ENCODE data around the gene ZGPAT.
"Not testable (repeated sequence)": the region's sequence is repeated elsewhere in the genome, so short reads cannot be mapped to it uniquely, and the experiment has no call there.

ZGPAT gene

DNA sequence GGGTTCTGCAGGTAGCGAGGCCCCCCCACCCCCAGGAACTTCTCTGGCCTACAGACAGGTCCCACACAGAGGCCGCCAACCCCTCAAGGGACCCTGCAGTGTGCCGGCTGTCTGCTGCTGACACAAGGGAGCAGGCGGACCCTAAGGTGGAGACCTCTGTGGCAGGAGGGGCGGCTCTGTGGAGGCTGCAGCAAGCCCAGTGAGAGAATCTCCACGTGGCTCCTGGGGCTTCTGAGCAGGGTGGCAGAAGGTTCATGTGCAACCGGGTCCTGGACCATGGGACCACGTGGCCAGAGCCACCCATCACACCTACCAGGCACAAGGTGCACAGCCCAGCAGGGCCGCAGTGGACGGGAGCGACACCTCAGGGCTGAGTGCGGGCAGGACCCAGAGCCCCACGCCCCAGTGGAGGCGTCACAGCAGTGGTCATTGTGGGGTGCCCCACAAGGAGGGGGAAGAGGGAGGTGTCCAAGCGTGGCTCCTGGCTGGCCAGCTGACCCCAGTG lies 4.3 kb upstream of the ZGPAT start:
- no peak for DNase-seq (ENCODE audit: low read depth)

DNA sequence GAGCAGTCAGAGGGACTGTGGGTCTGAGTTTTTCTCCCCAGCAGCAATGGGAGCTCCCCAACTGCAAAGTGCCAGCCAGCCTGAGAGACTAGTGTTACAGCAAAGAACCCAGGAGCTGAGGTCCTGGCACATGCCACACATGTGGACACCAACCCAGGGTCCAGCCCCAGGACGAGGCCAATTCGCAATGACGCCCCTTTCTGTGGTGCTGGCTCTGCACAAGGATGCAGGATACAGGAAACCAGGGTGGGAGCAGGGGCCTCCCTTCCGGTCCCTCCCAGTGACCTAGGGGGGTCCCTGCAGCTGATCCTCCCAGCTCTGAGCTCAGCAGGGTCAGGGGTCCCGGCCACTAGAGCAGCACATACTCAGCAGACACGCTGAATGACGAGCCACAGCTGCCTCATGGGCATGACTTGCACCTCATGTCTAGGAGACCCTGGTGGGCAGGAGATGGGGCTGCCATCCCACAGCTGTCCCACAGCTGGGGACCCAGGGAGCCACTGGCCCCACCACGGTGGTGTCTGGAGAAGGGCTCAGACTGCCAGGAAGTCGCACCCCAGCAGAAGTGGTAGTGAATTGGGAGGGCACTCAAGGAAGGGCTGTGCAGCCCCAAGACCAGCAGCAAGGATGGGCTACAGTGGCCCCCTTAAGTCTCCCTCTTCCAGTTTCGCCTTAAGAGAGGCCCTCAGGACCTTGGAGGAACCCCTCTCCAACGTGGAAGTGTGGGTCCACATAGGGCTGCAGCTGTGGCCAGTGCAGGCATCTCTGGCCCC lies 3.7 kb upstream of the ZGPAT start:
- no peak for DNase-seq (ENCODE audit: low read depth)

GRCh38 chr20:63704749-63705117 lies 3.1 kb upstream of the ZGPAT start:
- DNase-seq (ENCODE audit: low read depth): no peak

DNA sequence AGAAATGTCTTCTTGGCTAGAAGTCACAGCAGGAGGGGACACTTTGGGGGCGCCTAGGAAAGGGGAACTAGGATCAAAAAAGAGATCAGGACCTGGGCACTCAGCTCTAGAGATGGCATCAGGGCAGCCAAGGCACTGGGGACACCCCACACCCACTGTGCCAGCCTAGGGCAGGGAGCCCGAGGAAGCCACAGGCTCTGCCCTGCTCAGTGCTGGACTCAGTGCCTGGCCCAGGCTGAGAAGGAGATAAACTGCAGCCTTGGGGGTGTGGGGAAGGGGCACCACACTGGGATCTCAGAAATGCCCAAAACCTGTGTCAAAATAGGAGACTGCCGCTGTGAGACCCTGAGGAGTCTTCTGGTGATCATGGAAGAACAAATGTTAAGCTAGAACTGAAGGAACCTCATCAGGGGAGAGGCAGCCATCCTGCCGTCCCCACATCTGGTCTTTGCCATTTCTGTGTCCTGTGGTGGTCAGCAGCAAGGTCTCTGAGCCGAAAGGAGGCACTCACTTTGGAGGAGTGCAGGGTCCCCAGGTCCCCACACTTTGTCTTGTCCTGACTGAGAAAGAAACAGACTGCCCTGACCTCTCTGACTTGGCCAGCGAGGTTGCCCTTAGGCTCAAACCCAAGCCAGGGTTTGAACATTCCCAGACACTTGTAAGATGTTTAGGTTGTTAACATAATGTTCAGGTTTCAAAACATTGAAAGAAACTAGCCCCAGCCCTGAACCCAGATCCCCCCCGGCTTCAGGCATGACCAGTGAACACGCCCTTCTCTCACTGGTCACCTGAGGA lies 2.4 kb upstream of the ZGPAT start:
- DNase-seq (ENCODE audit: low read depth): no peak

GRCh38 chr20:63706027-63706695 lies 1.7 kb upstream of the ZGPAT start:
- DNase-seq (ENCODE audit: low read depth): no peak

DNA sequence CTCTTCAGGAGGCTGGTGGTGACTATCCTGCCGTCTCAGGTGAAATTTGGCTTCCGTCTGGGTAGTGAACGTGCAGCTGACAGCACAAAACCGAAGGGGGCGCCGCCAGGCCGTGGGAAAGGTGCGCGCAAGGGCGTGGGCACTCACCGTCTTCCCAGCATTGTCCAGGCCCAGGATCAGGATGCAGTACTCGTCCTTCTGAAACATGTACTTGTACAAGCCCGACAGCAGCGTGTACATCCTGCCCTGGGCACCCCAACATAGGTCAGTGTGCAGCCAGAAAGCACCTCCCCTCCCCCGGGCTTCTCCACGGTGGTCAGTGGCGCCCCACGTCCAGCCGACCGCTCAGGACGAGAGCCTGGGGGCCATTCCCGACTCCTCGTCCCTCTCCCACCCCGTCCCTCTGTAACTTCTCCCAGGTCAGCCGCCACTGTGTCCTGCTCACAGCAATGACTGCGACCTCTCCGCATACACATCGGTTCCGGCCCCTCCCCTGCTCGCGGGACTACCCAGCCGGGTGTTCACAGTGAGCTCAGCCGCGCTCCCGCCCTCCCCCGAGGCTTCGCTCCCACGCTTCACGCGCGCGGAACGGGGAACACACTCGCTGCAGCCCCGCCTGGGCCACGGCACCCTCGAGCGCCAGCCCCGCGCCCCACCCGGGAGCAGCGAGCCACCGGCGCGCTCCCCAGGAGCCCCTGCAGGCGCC lies 834 bp upstream of the ZGPAT start:
- no peak for DNase-seq (ENCODE audit: low read depth)

- no peak for DNase-seq (ENCODE audit: low read depth)
Observed at GRCh38 chr20:63708301-63709148, 686 bp downstream of the ZGPAT start.

GRCh38 chr20:63709149-63709527 lies 1.3 kb downstream of the ZGPAT start:
- DNase-seq (ENCODE audit: low read depth): no peak

GRCh38 chr20:63711085-63711645 lies 3.3 kb downstream of the ZGPAT start:
- DNase-seq (ENCODE audit: low read depth): no peak

DNA sequence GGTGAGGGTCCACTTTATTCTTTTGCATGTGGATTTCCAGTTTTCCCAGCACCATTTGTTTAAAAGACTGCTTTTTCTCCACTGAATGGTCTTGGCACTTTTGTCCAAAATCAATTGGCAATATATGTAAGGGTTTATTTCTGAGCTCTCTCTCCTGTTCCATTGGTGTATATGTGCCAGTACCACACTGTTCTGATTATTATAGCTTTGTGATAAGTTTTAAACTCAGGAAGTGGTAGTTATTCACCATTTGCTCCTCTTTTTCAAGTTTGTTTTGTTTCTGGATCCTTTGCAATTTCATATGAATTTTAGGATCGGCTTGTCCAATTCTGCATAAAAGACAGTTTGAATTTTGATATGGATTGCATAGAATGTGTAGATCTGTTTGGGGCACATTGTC lies 4.4 kb downstream of the ZGPAT start:
- DNase-seq (ENCODE audit: low read depth): no peak

DNA sequence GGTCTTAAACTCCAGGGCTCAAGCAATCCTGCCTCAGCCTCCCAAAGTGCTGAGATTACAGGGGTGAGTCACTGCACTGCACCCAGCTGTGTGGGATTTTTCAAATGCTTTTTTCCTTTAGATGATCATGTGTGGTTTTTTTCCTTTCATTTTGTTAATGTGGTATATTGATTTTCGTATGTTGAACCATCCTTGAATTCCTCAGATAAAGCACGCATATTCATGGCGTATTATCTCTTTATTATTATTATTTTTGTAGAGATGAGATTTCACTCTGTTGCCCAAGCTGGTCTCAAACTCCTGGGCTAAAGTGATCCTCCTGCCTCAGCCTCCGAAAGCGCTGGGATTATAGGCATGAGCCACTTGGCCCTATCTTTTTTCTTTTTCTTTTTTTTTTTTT lies 7.0 kb downstream of the ZGPAT start:
- no peak for DNase-seq (ENCODE audit: low read depth)

- no peak for DNase-seq (ENCODE audit: low read depth)
Observed at GRCh38 chr20:63718996-63719395, 11.2 kb downstream of the ZGPAT start.

GRCh38 chr20:63722967-63723622 lies 15.3 kb downstream of the ZGPAT start:
- not testable (repeated sequence) for DNase-seq (ENCODE audit: low read depth)

DNA sequence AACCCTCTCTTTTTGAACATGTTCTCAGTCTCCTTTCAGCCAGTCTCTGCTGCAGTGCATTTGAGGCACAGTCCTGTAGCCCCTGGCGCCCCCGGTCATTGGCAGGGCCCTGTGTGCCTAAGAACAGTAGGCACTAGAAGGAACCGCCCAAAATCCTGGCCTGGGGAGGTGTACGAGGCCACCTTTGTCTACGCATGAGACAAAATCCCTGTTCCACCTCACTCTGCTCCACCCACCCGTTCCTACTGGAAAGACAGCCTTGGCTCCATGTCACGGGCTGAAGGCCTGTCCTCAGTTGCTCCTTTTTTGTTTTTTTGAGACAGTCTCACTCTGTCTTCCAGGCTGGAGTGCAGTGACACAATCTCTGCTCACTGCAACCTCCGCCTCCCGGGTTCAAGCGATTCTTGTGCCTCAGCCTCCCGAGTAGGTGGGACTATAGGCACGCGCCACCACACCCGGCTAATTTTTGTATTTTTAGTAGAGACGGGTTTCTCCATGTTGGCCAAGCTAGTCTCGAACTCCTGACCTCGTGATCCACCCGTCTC lies 22.4 kb downstream of the ZGPAT start:
- DNase-seq (ENCODE audit: low read depth): not testable (repeated sequence)

- no peak for DNase-seq (ENCODE audit: low read depth)
Observed at GRCh38 chr20:63731410-63731809, 23.6 kb downstream of the ZGPAT start.

- DNase-seq (ENCODE audit: low read depth): no peak
Observed at GRCh38 chr20:63732118-63733095, 24.6 kb downstream of the ZGPAT start.

GRCh38 chr20:63733117-63733516 lies 25.3 kb downstream of the ZGPAT start:
- DNase-seq (ENCODE audit: low read depth): no peak

DNA sequence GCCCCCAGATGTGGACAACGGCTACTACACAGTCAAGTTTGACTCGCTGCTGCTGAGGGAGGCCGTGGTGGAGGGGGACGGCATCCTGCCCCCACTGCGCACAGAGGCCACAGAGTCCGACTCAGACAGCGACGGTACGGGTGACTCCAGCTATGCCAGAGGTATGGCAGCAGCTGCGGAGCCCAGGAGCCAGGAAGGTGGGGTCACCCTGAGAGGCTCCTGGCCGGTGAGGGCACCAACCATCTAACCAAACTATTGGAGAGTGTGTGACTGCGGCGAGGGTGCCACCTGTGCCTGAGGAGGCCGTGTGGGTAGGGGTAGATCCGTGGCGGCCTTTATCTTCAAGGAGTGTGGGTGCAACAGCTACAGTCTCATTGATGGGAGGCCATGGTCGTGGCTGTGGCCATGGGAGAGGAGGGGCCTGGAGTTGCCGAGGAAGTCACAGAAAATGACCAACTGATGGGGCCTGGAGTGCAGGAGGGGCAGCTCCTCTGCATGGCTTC lies 25.8 kb downstream of the ZGPAT start:
- DNase-seq (ENCODE audit: low read depth): no peak

All from stimulated activated CD8-positive, alpha-beta memory T cell treated with anti-CD3 and anti-CD28 coated beads, Interleukin-15, amount 100 ng/mL, for 1 hour (primary cell).